SK-N-SH treated with all-trans-retinoic acid at 6 μM for 48 hours (cell line): Measurements from ENCODE around the gene EHBP1.

ENCODE experiments used
- BACH2 ChIP-seq: fragments of 250-450 bp; sonication (Bioruptor Pico); IDR thresholded peaks from 2 replicates; pipeline ENCODE4 v1.9.0; 2021; ENCODE audit warnings: mild to moderate bottlenecking, borderline replicate concordance
- CSDC2 ChIP-seq: fragments of 250-450 bp; sonication (Bioruptor Pico); IDR thresholded peaks from 2 replicates; pipeline ENCODE4 v1.5.0; 2020; ENCODE audit warnings: mild to moderate bottlenecking, moderate library complexity
- GLIS3 ChIP-seq: fragments of 250-450 bp; sonication (Bioruptor Pico); IDR thresholded peaks from 2 replicates; pipeline ENCODE4 v1.5.0; 2020; ENCODE audit warnings: mild to moderate bottlenecking, moderate library complexity
- TCF4 ChIP-seq: fragments of 250-450 bp; sonication (Bioruptor Pico); IDR thresholded peaks from 2 replicates; pipeline ENCODE4 v1.8.0; 2021; ENCODE audit warnings: mild to moderate bottlenecking, moderate library complexity, borderline replicate concordance
- ZFP3 ChIP-seq: fragments of 250-450 bp; sonication (Bioruptor Pico); IDR thresholded peaks from 2 replicates; pipeline ENCODE4 v1.5.0; 2020; ENCODE audit warnings: mild to moderate bottlenecking, moderate library complexity
- ZFP30 ChIP-seq: fragments of 450-650 bp; formaldehyde crosslinking; IDR thresholded peaks from 2 replicates; pipeline ENCODE4 v1.5.0; 2022; ENCODE audit warnings: mild to moderate bottlenecking, moderate library complexity
- TF ChIP-seq, protein P1 (sequence below): fragments of 250-450 bp; sonication (Bioruptor Pico); IDR thresholded peaks from 2 replicates; pipeline ENCODE4 v1.5.1; 2020; ENCODE audit warnings: low read depth, mild to moderate bottlenecking, moderate library complexity
- TF ChIP-seq, protein P2 (sequence below): fragments of 250-450 bp; sonication (Bioruptor Pico); IDR thresholded peaks from 2 replicates; pipeline ENCODE4 v1.8.0; 2021; ENCODE audit warnings: low read depth, mild to moderate bottlenecking, moderate library complexity, borderline replicate concordance
- TF ChIP-seq, protein P3 (sequence below): fragments of 250-450 bp; sonication (Bioruptor Pico); IDR thresholded peaks from 2 replicates; pipeline ENCODE4 v1.5.1; 2021; ENCODE audit warnings: mild to moderate bottlenecking, moderate library complexity

DNA sequence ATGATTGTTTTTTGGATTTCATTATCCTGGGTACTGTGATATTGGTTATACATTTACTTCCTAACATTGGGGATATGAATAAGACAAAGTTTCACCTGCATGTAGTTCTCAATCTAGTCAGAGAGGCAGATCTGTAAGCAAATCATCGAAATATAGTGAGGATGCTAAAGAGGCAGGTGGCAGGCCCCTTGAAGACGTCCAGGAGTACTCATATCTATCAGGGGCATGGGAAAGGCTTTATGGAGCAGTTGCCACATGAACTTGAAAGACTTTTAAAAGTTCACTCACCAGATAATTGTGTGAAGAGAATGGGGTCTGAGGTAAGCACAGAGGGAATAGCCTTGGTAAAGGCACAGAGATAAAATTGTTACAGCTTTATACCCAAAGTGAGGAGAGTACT lies 78.8 kb downstream of the EHBP1 start:
- TF ChIP-seq ZFP3 (CRISPR knock-in tag) (no peak), TCF4 (CRISPR knock-in tag) (no peak), BACH2 (CRISPR knock-in tag) (no peak), ZFP30 (no peak), CSDC2 (CRISPR knock-in tag) (no peak), GLIS3 (CRISPR knock-in tag) (no peak)
- TF ChIP-seq, protein P1, sequence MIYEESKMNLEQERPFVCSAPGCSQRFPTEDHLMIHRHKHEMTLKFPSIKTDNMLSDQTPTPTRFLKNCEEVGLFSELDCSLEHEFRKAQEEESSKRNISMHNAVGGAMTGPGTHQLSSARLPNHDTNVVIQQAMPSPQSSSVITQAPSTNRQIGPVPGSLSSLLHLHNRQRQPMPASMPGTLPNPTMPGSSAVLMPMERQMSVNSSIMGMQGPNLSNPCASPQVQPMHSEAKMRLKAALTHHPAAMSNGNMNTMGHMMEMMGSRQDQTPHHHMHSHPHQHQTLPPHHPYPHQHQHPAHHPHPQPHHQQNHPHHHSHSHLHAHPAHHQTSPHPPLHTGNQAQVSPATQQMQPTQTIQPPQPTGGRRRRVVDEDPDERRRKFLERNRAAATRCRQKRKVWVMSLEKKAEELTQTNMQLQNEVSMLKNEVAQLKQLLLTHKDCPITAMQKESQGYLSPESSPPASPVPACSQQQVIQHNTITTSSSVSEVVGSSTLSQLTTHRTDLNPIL (CRISPR knock-in tag): no peak
- TF ChIP-seq, protein P2, sequence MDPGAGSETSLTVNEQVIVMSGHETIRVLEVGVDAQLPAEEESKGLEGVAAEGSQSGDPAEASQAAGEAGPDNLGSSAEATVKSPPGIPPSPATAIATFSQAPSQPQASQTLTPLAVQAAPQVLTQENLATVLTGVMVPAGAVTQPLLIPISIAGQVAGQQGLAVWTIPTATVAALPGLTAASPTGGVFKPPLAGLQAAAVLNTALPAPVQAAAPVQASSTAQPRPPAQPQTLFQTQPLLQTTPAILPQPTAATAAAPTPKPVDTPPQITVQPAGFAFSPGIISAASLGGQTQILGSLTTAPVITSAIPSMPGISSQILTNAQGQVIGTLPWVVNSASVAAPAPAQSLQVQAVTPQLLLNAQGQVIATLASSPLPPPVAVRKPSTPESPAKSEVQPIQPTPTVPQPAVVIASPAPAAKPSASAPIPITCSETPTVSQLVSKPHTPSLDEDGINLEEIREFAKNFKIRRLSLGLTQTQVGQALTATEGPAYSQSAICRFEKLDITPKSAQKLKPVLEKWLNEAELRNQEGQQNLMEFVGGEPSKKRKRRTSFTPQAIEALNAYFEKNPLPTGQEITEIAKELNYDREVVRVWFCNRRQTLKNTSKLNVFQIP: no peak
- TF ChIP-seq, protein P3, sequence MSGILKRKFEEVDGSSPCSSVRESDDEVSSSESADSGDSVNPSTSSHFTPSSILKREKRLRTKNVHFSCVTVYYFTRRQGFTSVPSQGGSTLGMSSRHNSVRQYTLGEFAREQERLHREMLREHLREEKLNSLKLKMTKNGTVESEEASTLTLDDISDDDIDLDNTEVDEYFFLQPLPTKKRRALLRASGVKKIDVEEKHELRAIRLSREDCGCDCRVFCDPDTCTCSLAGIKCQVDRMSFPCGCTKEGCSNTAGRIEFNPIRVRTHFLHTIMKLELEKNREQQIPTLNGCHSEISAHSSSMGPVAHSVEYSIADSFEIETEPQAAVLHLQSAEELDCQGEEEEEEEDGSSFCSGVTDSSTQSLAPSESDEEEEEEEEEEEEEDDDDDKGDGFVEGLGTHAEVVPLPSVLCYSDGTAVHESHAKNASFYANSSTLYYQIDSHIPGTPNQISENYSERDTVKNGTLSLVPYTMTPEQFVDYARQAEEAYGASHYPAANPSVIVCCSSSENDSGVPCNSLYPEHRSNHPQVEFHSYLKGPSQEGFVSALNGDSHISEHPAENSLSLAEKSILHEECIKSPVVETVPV: no peak
